Measurements from ENCODE around the gene FLT4.

Gene FLT4

DNA sequence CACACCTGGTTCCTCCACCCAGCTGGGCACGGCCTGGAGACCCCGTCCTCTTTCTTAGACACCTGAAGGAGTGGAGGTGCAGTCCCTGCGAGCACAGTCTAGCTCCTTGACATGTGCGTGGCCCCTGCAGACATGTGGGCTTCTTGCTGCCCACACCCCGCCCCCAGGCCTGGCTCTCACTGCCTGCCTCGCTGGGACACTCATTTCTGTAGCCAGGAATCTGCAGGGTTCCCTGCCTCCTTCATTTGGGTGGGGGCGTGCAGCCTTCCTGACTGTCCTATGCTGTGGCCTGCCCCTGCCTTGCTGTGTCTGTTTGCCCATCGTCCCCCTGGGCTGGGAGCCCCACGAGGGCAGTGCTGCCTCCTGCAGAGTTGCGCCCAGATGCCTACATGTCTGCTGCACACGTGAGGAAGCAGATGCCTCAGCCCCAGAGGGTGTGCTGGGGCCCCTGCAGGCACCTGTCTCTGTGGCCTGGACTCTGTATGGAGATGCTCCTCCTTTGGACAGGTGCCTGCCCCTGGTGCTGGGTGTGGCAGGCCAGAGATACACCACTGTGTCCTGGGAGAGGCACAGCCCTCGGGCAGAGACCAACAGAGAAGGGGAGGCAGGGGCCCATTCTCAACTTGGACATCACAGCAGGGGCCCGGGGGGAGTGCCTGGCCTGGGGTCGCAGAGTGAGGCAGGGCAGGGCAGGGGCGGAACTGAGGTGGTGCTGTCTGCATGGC lies 22.6 kb downstream of the FLT4 start:
- DNase-seq (ENCODE audit: low read depth): no peak

DNA sequence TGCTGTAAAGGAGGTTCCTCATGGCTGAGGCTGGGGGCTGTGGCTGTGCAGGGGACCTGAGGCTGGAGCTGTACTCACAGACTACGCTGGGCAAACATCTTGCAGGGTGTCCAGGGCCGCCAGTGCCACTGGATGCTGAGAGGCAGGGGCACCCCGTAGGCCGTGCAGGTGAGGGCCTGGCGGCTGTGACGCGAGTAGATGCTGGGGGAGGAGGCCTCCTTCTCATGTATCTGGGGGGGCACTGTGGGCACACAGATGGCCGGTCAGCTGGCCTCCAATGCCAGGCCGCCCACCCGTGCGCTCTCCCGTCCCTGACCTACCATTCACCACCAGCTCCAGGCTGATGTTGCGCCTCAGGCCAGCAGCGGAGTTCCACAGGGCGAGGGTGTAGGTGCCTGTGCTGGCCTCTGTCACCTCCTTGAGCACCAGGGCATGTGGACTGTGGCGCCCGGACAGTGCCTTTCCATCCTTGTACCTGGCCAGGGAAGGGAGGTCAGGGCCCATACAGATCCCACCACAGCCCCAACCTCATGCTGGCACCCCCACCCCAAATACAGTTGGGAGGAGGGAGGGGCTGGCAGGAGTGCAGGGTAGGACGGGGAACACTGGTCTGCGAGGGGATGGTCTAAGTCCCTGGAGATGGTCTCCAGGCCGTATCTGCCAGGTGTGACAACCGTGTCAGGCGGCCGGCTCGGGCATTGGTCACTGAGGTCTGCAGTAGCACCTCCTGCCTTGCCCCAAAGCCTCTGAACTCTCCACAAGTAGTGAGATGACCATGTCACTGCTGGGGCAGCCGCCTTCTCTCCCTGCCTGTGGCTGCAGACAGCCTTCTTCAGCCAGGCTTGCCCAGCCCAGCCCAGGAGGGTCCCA lies 23.4 kb downstream of the FLT4 start:
- no peak for DNase-seq (ENCODE audit: low read depth)

DNA sequence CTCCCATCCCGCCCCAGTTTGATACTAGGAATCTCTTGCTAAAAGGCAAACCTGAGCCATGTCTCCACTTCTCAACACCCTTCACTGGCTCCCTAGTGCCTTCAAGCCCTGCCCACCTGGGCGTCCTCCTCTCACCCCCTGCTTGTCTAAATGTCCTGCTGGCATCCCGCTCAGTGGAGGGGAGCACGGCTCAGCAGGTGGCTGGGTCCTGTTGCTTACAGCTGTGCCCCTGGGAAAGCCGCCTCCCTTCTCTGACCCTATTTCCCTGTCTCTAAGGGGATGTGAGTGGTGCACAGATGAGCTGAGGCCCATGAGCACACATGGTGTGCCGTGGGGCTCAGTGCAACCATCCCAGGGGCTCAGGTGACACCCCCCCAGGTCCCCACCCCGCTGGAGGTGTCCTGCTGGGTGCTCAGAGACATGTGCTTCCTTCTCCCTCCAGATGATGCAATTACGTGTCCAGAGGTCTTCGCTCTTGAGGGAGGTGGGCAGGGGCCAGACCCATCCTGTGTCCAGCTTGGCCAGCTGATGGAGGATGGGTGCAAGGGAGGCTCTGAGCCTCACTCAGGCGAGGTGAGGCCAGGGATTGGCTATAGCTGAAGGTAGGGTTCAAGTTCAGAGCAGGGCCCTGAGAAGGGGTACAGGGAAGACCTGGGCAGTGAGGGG lies 24.1 kb downstream of the FLT4 start:
- DNase-seq (ENCODE audit: low read depth): no peak

DNA sequence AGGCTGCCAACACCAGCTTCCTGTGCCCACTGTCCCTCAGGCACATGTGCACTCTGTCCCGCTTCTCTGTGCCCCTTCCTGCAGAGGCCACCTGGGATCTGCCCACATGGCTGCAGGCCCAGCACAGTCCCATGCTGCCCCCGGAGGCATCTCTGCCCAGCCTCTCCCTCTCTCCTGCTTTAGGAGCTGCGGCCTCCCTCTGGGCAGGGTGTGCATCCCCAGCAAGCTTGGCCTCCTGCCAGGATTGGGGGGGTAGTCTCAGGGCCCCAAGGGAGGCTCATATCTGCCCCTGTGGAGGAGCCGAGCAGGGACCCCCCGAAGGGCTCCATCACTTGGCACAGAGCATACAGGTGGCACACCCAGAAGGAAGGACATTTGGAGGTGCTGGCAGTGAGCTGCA lies 24.8 kb downstream of the FLT4 start:
- DNase-seq (ENCODE audit: low read depth): no peak

DNA sequence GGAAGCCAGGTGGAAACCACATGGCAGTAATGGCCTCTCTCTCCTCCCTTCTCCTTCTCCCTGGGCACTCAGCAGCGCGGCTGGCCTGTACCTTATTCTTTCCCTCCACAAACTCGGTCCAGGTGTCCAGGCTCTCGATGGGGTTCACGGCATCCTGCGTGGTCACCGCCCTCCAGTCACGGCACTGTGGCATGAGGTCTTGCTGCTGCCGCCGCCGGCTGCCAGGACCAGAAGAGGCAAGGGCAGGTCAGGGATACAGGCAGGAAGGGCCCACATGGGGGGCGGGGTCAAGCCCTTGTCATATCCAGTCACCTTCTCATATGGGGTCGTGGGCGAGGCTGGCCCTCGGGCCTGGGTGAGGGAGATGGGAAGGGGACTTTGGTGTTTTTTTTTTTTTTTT lies 25.6 kb downstream of the FLT4 start:
- no peak for DNase-seq (ENCODE audit: low read depth)

DNA sequence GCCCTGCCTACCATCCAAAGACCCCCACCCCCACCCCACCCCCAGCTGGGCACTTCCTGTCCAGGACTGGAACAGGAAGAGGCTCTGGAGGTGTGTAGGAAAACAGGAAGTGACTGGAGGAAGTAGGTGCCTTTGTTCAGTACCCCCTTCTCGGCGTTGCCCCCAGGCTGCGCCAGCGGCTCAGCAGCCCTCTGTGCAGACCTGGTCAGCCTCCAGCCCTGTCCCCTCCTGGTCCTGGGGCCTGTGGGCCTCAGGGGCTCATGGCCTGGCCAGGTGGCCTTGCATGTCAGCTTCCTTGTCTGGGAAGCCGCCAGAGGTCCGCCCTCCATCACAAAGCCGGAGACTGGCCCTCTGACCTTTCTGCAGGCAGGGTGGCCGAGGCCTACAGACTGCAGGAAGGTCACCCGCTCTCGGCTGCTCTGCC lies 26.0 kb downstream of the FLT4 start:
- DNase-seq (ENCODE audit: low read depth): no peak

DNA sequence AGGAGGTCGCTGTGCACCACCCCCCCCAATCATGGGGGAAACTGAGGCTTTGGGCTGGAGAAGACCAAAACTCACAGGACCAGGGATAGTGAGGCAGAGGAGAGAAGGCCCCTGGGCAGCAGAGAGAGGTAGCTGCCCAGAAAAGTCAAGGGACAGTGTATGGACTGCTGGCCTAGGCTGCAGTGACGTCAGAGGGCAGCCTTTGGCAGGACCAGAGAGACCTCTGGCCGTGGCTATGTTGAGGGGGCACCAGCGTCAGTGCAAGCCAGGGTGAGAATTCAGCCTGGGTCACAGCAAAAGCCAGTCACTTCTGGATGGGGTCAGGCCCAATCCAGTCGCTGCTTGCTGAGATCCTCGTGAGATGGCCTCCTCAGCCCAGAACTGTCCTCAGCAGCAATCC lies 26.5 kb downstream of the FLT4 start:
- DNase-seq (ENCODE audit: low read depth): no peak

DNA sequence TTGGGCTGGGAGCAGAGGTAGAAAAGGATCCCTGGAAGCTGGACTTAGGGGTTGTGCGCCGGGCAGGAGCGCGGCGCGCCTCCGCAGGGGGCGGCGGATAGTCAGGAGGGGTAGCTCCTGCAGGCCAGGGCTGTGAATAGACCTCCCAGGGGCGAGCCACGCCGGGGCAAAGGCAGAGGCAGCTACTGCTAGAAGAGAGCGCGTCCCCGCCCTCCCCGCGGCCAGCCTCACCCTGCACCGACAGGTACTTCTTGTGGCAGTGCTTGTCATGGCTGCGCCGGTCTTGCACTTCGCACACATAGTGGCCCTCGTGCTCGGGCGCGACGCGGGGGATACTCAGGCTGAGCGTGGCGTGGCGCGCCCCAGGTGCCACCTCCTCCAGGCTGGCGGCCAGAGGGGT lies 28.1 kb downstream of the FLT4 start:
- DNase-seq (ENCODE audit: low read depth): no peak

DNA sequence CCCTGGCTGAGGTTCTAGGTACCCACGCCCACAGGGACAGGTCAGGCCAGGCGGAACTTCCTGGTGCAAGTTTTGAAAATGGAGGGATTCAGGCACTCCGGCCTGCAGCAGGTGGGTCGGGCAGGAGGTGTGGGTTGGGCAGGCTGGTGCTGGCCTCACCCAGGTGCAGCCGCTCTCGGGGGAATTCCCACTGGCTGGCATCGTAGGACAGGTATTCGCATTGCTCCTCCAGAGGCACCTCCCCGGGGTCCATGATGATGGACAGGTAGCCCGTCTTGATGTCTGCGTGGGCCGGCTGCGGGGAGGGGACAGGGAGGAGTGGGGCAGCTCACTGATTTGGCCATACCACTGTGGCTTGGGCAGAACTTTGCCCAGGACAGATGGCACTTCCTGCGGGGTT lies 29.4 kb downstream of the FLT4 start:
- no peak for DNase-seq (ENCODE audit: low read depth)

DNA sequence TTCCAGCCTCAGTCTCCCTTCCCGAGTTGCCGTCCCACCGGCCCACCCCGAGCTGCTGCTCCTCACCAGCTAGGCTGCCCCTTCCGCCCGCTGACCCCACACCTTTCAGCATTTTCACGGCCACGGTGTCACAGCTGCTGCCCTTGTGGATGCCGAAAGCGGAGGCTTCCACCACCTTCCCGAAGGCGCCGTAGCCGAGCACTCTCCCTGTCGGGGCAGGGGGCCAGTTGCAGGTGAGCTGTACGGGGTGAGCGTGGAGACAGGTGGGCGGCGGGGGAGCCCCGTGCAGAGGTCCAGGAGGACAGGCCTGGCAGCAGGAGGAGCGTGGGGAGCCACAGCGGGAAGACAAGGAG lies 29.9 kb downstream of the FLT4 start:
- DNase-seq (ENCODE audit: low read depth): no peak

DNA sequence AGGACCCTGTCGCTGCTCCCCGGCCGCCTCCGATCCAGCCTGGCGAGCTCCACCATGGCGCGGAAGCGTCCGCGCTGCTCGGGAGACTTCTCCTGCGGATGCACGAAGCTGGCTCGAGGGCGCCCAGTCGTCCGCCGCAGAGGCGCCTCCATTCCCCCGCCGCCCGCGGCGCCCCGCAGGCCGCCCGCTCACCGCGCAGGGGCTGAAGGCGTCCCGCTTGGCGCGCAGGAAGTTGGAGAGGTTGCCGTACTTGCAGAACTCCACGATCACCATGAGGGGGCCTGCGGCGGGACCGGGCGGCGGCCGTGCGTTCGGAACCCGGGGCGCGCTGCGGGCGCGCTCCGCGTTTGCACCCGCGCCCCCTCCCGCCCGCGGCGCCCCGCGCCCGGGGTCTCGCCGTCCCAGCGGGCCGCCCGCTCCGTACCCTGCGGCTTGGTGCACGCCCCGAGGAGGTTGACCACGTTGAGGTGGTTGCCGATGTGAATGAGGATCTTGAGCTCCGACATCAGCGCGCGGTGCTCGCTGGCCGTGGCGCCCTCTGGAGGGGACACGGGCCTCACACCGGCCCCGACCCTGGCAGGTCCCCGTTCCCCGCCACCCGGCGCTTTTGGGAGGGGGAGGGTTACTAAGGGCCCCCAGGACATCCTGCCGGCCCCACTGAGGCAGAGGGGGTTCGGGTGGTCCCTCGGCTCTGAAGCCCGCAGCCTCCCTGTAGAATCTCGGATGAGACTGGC lies 30.4 kb downstream of the FLT4 start:
- DNase-seq (ENCODE audit: low read depth): no peak

DNA sequence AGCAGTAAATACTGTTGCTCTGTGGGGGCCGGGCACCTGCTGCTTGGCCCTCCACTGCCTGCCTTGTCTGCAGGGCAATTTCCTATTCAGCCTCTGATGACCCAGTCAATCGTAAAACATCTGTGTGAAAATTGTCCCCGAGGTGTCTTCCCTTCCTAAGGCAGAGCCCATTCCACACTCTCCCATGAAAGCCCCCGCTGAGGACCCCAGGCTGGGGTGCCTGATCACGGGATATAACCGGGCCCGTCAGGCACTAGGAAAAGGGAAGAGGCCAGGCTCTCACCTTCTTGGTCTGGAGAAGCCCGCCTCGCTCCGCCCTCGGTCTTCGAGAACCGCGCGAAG lies 30.9 kb downstream of the FLT4 start:
- no peak for DNase-seq (ENCODE audit: low read depth)

DNA sequence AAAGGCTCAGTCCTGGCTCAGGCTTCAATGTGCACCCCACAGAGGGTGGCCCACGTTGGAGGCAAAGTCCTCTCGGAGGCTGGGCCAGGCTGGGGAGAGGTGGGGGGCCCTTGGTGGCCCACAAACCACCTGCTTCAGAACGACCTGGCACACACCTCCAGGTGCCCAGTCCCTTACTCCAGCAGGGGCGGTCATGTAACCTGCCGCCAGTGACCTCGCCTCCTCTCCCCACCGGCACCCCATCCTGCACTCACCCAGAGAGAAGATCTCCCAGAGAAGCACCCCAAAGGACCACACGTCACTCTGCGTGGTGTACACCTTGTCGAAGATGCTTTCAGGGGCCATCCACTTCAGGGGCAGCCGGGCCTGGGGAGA lies 35.6 kb downstream of the FLT4 start:
- no peak for DNase-seq (ENCODE audit: low read depth)

DNA sequence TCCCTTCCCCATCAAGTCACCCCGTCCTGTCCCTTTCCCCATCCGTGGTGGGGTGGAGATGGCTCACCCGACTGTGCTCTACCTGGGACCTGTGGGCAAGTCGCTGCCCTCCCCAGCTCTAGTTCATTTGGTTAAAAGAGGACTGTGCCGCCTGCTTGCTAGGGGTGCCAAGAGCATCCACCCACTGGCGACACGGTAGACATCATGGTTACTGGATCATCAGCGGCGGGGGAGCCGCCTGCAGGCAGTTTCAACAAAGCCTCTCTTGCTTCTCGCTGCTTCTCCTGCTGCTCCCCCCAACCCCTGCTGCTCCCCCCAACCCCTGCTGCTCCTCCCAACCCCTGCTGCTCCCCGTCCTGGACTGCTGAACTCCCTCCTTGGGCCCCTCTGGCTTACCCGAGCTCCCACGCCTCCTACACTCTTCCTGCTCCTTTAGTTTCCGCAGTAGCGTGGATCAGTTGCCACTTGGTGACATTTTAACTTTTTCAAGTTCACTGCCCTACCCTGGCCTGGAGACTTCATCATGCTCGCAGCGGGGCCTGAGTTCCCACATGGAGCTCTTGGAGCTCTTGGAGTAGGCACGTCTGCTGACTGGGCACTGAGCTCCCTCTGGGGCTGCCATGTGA lies 36.1 kb downstream of the FLT4 start:
- DNase-seq (ENCODE audit: low read depth): no peak

DNA sequence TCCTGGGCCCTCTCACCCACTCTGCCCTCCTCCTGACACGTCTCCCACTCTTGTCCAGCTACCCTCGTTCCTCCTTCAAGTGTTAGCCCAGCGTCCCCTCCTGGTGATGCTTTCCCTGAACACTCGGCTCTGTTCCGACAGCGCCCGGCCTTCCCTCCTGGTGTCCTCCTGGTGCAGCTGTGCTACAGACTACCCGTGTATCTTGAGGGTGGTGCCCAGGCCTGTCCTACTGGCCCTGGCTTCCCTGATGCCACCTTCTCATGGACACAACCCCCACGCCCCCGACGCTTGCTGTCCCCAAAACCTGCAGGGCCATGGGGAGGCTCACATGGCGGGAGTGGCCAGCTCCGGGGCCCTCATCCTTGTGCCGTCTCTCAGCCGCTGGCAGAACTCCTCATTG lies 36.7 kb downstream of the FLT4 start:
- DNase-seq (ENCODE audit: low read depth): no peak

DNA sequence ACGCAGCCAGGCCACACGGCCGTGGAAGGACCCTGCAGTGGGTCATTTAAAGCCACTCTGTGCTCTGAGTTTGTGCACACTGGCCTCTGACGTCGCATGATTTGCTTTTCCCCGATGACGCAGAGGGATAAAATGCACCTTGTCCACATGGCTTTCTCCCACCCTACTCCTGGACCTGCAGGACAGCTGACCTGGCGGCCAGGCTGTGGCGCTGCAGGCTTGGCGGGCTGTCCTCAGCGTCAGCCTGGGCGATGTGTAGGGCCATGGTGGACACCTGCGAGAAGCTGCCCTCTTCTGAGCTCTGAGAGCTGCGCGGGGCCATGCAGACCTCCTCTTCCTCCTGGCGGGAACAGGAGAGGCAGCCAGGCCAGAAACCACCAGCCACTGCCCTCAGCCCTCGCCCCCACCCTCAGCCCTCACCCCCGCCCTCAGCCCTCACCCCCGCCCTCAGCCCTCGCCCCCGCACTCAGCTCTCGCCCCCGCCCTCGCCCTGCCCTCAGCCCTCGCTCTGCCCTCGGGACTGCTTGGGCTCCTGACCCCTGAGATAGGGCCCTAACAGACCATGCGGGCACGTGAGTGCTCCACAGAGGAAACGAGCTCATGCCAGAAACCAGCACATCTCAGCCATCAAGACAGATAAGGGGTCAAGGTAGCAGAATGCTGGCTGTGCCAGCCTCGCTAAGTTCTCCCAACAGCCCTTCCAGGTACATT lies 38.1 kb downstream of the FLT4 start:
- no peak for DNase-seq (ENCODE audit: low read depth)

DNA sequence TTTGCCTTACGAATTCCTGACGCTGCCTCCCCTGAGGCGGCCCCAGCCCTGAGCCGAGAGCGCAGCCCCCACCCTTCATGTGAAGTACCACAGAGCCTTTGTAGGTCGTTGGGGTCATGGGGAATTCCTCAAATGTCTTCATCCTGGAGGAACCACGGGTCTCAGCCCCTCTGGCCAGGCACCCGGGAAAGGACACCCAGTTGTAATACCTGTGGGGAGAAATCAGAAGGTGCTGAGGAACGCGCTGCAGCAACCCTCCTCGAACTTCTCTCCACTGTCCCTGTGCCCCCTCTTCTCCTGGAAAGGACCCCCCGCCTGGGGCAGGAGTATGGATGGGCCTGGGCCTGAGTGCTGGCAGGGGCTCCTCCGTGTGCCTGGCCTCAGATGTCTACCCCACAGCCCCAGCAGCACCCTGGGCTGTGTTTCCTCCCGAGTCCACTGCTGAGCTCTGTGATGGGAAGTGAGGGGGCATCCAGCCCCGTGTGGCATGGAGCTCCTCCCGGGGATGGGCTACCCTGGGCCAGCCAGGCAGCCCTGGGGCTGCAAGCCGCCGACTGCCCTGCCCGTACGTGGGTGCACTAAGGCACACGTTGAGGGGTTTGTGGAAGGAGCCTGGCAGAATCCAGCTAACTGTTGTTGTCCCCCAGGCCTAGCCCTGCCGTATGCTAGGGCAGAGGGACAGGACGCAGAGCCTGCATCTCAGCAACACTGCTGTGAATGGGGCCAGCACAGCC lies 39.4 kb downstream of the FLT4 start:
- DNase-seq (ENCODE audit: low read depth): no peak

DNA sequence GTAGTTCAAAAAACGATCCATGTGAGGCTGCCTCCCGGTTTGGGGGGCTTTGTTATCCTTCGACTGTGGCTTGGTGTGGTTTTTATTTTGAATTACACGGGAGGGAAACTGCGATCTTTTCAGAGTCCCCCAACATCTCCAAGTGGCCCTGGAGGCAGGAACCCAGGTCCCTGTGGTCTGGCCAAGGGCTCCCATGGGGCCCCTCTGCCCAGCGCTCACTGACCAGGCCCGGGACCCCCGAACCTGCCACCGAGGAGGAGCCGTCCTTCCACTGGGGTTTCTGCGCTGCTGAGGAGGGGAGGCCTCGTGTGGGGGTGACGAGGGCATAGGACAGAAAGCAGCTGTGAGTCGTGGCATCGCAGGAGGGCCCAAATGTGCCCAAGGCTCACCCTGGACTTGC lies 40.0 kb downstream of the FLT4 start:
- no peak for DNase-seq (ENCODE audit: low read depth)

DNA sequence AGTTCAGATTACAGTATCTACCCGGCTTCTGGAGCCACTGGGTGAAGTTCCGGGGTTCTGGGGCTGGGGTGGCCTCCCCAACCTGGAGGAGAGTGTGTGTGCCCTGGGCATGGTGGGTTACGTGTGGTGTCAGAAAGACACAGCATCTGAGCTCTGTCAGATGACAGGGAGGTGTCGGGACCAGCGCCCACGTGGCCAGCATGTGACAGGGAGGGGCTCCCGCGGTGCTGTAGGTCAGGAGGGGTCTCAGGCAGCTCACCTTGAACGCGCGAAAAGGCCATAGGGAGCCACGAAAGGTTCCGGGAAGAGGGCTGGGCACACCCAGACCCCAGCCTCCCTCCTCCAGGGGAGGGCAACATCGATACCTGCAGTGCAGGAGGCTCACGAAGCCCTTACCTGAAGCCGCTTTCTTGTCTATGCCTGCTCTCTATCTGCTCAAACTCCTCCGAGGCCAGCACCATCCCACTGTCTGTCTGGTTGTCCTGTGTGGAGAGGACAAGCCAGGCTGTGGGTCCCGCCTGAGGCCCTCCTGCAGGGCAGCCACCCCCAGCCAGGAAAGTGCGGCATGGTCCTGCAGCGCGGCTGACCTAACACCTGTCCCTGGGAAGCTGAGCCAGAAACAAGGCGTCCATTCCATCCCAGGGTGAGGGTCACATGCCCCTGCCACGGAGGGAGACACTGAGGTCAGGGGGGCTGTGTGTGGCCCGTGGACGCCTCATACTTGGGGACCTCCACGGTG lies 40.7 kb downstream of the FLT4 start:
- DNase-seq (ENCODE audit: low read depth): no peak
